Liver (tissue), 3 donors: ENCODE results near the gene CD55.

Source experiments
- CTCF ChIP-seq: fragments of 150-350 bp; IDR thresholded peaks from 2 replicates; pipeline ENCODE4 v1.5.1; 2017; ENCODE audit warnings: improper control_type of control experiment, low read depth, low read length; ENCODE audit not compliant: missing input control
- EGR1 ChIP-seq, 2 donors: IDR thresholded peaks; 2 replicates each; pipeline ENCODE4 v1.6.1; 2016 to 2018; ENCODE audit warnings: antibody characterized with exemption in 2 of 2, low read depth in 2 of 2
- FOXA2 ChIP-seq: IDR thresholded peaks from 2 replicates; pipeline ENCODE4 v1.6.1; 2016; ENCODE audit warnings: antibody characterized with exemption
- YY1 ChIP-seq: IDR thresholded peaks from 2 replicates; pipeline ENCODE4 v1.6.1; 2016; ENCODE audit warnings: antibody characterized with exemption, mild to moderate bottlenecking
- donor health status: healthy.
- donor health status: healthy.

- TF ChIP-seq CTCF (no peak), YY1 (no peak), FOXA2 (no peak), EGR1 (IDR thresholded peaks at IDR 0.05; ENCODE audit: low read depth in 2 of 2) (no peak)
These were observed 8.3 kb upstream of the CD55 start for GRCh38 chr1:207313131-207313530.
